Chondrocyte (in vitro differentiated cells): ENCODE measurements around the gene MAGEC1. TPM values are rescaled to one million over a fixed set of nuclear protein-coding genes. Genes with fewer than 3 reads are reported as not detected.

ENCODE experiments used
- DNase-seq: peaks from one replicate; pipeline ENCODE4 v3.0.0; 2021; ENCODE audit warnings: mixed read lengths, low spot score
- H3K27ac Mint-ChIP-seq: one replicate; pipeline ENCODE4 v1.8.0; 2021; ENCODE audit warnings: mild to moderate bottlenecking, moderate library complexity, mixed read lengths; ENCODE audit not compliant: unreplicated experiment
- H3K27me3 Mint-ChIP-seq: 2 replicates; pipeline ENCODE4 v1.8.0; 2021; ENCODE audit warnings: low read depth, mixed read lengths
- H3K36me3 Mint-ChIP-seq: 2 replicates; pipeline ENCODE4 v1.8.0; 2021; ENCODE audit warnings: low read depth, mixed read lengths
- H3K4me1 Mint-ChIP-seq: 2 replicates; pipeline ENCODE4 v1.8.0; 2021; ENCODE audit warnings: low read depth, mild to moderate bottlenecking, mixed read lengths
- H3K4me3 Mint-ChIP-seq: one replicate; pipeline ENCODE4 v1.8.0; 2021; ENCODE audit warnings: mild to moderate bottlenecking, moderate library complexity, mixed read lengths; ENCODE audit not compliant: unreplicated experiment
- H3K9me3 Mint-ChIP-seq: 2 replicates; pipeline ENCODE4 v1.8.0; 2021; ENCODE audit warnings: low read depth, mixed read lengths
- total RNA-seq: library from RNA; stranded (reverse); gene quantifications from 3 replicates; pipeline ENCODE4 v1.2.1, GENCODE V29; 2021
- TF ChIP-seq, protein P1 (sequence below): fragments of 200-600 bp; sonication (generic); IDR thresholded peaks from 2 replicates; pipeline ENCODE4 v1.5.0; 2021; ENCODE audit warnings: antibody characterized with exemption, mild to moderate bottlenecking, moderate library complexity

Gene MAGEC1
- total RNA-seq, 1 donor from 2014 or later: not detected

DNA sequence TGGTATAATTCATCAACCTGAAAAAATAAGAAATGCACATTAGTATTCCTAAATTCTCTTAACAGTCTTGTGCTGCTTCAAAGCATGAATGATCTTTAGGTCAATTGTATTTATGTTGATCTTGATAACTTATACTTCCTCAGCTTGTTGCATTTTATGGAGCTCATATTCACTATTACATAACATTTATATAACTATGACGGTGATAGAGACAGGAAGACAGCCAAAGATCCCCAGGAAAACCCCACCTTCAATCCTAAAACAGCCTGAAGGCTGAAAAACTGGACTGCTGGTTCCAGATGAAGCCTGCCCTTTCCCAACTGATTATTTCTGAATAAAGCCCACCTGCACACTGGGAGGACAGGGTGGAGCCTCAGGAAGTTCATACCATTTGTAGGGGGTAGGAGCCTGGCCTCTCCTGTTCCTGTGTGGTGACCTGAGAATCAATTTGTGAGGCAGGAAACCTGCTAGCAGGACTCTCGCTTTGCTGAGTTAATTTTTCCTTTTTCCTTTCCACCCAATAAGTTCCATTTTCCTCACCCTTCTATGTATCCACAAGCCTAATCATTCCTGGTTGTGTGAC, 30.5 kb downstream of the MAGEC1 start:
- TF ChIP-seq, protein P1, sequence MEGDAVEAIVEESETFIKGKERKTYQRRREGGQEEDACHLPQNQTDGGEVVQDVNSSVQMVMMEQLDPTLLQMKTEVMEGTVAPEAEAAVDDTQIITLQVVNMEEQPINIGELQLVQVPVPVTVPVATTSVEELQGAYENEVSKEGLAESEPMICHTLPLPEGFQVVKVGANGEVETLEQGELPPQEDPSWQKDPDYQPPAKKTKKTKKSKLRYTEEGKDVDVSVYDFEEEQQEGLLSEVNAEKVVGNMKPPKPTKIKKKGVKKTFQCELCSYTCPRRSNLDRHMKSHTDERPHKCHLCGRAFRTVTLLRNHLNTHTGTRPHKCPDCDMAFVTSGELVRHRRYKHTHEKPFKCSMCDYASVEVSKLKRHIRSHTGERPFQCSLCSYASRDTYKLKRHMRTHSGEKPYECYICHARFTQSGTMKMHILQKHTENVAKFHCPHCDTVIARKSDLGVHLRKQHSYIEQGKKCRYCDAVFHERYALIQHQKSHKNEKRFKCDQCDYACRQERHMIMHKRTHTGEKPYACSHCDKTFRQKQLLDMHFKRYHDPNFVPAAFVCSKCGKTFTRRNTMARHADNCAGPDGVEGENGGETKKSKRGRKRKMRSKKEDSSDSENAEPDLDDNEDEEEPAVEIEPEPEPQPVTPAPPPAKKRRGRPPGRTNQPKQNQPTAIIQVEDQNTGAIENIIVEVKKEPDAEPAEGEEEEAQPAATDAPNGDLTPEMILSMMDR: no peak
- Mint-ChIP-seq H3K27me3 (no peaks in the 10 kb centered on the region), H3K36me3 (no peaks in the 10 kb centered on the region), H3K9me3 (peaks cover 20% of the 10 kb centered on the region), H3K27ac (no peak overlapping the region), H3K4me1 (no peaks in the 10 kb centered on the region), H3K4me3 (no peak overlapping the region)
- no peak for DNase-seq

DNA sequence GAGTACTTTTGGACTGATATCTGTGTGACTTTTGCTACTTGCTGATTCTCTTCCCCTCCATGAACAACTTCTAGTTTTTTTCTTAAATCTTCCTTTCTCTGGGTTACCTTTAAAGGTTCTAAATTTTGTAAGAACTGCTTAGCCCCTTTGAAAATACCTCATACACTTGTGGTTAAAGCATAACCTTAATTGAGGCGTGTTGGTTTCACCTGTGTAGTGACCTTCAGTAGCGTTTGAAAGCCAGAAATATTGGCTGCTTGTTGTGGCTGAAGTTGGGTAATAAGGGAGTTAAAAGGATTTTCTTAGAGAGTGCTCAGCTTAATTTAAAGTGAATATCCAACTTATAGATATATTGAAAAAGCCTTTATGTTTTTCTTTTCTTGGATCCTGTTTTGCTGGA, 32.0 kb downstream of the MAGEC1 start:
- Mint-ChIP-seq H3K27ac (no peak overlapping the region), H3K4me1 (no peaks in the 10 kb centered on the region), H3K27me3 (no peaks in the 10 kb centered on the region), H3K36me3 (no peaks in the 10 kb centered on the region), H3K9me3 (peaks cover 19% of the 10 kb centered on the region), H3K4me3 (no peak overlapping the region)
- TF ChIP-seq, protein P1: no peak
- DNase-seq: no peak

DNA sequence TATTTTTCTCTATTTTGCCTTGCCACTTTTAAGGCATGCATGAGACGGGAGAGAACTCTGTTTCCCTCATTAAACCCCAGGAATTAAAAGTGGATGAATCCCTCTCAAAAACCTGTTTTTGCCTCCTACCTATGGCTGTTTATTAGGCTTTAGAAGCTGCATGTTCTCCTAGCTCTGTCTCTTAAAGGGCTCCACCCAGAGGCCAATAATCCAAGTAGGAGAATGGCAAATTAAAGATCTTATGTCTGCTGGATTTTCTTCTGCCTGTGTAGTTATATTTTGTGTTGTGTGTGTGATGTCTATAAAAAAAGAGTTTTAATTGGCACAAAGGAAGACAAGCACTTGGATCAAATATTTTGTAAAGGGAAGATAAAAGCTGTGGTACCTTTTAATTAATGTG, 32.4 kb downstream of the MAGEC1 start:
- TF ChIP-seq, protein P1: peak; percentile 37
- peaks cover 19% of the 10 kb centered on the region for H3K9me3 Mint-ChIP-seq
- no peaks in the 10 kb centered on the region for H3K27me3 Mint-ChIP-seq
- no peak for DNase-seq
- H3K36me3 Mint-ChIP-seq: no peaks in the 10 kb centered on the region
- H3K27ac Mint-ChIP-seq: no peak overlapping the region
- H3K4me3 Mint-ChIP-seq: no peak overlapping the region
- no peaks in the 10 kb centered on the region for H3K4me1 Mint-ChIP-seq

DNA sequence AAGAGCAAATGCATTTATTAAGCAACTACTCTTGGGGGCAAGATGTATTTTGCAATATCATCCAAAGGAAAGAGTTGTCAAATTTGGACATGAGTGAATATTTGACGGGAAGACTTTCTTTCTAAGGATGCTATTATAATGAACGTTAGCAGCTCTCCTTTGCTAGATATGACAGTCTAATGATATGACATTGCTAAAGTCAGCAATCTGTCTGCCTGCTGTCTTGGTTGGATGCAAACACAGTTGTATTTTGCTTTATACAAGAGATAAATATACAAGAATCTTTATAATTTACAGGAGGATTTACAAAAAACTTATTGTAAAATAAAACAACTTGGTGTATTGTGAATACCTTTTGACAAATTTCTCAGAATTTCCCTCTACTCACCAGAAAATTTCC, 37.5 kb downstream of the MAGEC1 start:
- H3K27me3 Mint-ChIP-seq: no peaks in the 10 kb centered on the region
- H3K36me3 Mint-ChIP-seq: no peaks in the 10 kb centered on the region
- no peak for DNase-seq
- H3K9me3 Mint-ChIP-seq: peaks cover 10% of the 10 kb centered on the region
- no peak overlapping the region for H3K27ac Mint-ChIP-seq
- TF ChIP-seq, protein P1: no peak
- no peaks in the 10 kb centered on the region for H3K4me1 Mint-ChIP-seq
- no peak overlapping the region for H3K4me3 Mint-ChIP-seq

DNA sequence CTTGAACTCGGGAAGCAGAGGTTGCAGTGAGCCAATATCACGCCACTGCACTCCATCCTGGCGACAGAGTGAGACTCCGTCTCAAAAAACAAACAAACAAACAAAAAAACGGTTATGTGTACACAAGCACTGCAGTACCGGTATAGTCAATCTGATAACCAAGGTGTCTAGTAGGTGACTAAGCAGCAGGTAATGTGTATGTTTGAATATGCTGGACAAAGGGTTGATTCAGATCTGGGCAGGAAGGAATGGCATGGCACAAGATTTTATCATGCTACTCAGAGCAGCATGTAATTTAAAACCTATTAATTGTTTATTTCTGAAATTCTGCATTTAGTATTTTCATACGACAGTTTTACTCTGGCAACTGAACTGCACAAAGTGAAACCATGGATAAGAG, 41.7 kb downstream of the MAGEC1 start:
- no peak overlapping the region for H3K4me3 Mint-ChIP-seq
- TF ChIP-seq, protein P1: no peak

More for the DNA sequence above, 41.7 kb downstream of the MAGEC1 start:
- Mint-ChIP-seq H3K9me3 (peaks cover 12% of the 10 kb centered on the region), H3K4me1 (no peaks in the 10 kb centered on the region), H3K27ac (no peak overlapping the region), H3K27me3 (no peaks in the 10 kb centered on the region), H3K36me3 (no peaks in the 10 kb centered on the region)
- DNase-seq: no peak
